IMR-90 (cell line): ENCODE results near the gene MAPK10. TPM values are rescaled to one million over a fixed set of nuclear protein-coding genes. Genes with fewer than 3 reads are reported as not detected.

Experiments used
- ATAC-seq: fragments of 200-7000 bp; cut with Tn5 transposase; 2 replicates; pipeline ENCODE4 v1.9.1; 2020; ENCODE audit warnings: low read depth, mild to moderate bottlenecking, moderate library complexity
- BruUV-seq: library from RNA; stranded (reverse); fragments of 400-500 nt; replicated peaks from 2 replicates; lab custom pipeline; 2021; lab: Mats Ljungman, UMichigan
- CTCF ChIA-PET: fragments of 300-600 bp; formaldehyde crosslinking; extraction: SDS; loops from one replicate; lab custom pipeline; 2021; ENCODE audit warnings: antibody characterized with exemption; lab: Yijun Ruan, JAX
- POLR2A ChIA-PET: fragments of 300-600 bp; sonication (Branson Sonifier 250); formaldehyde crosslinking; loops from one replicate; lab custom pipeline; 2022; ENCODE audit warnings: antibody characterized with exemption; ENCODE audit not compliant: unreplicated experiment; lab: Charles Lee
- DNase-seq: peaks from one replicate; pipeline ENCODE4 v3.0.0; 2013
- H2AFZ ChIP-seq: replicated peaks from 2 replicates; pipeline ENCODE3; 2013; ENCODE audit warnings: low read length, mild to moderate bottlenecking; ENCODE audit not compliant: poor library complexity
- H2AK5ac ChIP-seq: 2 replicates; pipeline ENCODE4 v1.6.1; 2013; ENCODE audit warnings: low read depth, low read length, inconsistent platforms
- H2AK9ac ChIP-seq: replicated peaks from 2 replicates; pipeline ENCODE3; 2013; ENCODE audit warnings: mild to moderate bottlenecking, low read depth, low read length, moderate library complexity; ENCODE audit not compliant: poor library complexity
- H2BK120ac ChIP-seq: 2 replicates; pipeline ENCODE4 v1.6.1; 2013; ENCODE audit warnings: low read depth, low read length, inconsistent platforms
- H2BK15ac ChIP-seq: 3 replicates; pipeline ENCODE4 v1.6.1; 2013; ENCODE audit warnings: low read depth, low read length, inconsistent platforms
- H2BK20ac ChIP-seq: 2 replicates; pipeline ENCODE4 v1.6.1; 2013; ENCODE audit warnings: low read depth, mild to moderate bottlenecking, inconsistent platforms, low read length, moderate library complexity
- H2BK5ac ChIP-seq: 2 replicates; pipeline ENCODE4 v1.6.1; 2013; ENCODE audit warnings: mild to moderate bottlenecking, low read depth, low read length, inconsistent platforms; ENCODE audit not compliant: poor library complexity, severe bottlenecking
- H3K14ac ChIP-seq: replicated peaks from 2 replicates; pipeline ENCODE4 v1.6.1; 2013; ENCODE audit warnings: low read depth, low read length, inconsistent platforms
- H3K18ac ChIP-seq: 2 replicates; pipeline ENCODE4 v1.6.1; 2013; ENCODE audit warnings: low read depth, low read length, control low read depth
- H3K23ac ChIP-seq: 2 replicates; pipeline ENCODE4 v1.6.1; 2013; ENCODE audit warnings: low read depth, low read length, inconsistent platforms
- H3K27ac ChIP-seq: 2 replicates; pipeline ENCODE4 v1.5.1; 2013; ENCODE audit warnings: mild to moderate bottlenecking, control low read depth, low read length; ENCODE audit not compliant: insufficient read depth
- H3K27me3 ChIP-seq: 2 replicates; pipeline ENCODE4 v1.6.1; 2013; ENCODE audit warnings: low read length; ENCODE audit not compliant: control insufficient read depth, insufficient read depth
- H3K36me3 ChIP-seq: 2 replicates; pipeline ENCODE4 v1.6.1; 2013; ENCODE audit warnings: low read length, mixed read lengths; ENCODE audit not compliant: control insufficient read depth, insufficient read depth
- H3K4ac ChIP-seq: 2 replicates; pipeline ENCODE4 v1.6.1; 2013; ENCODE audit warnings: low read depth, low read length, inconsistent platforms
- H3K4me1 ChIP-seq: 2 replicates; pipeline ENCODE4 v1.6.1; 2013; ENCODE audit warnings: low read length, mixed read lengths; ENCODE audit not compliant: control insufficient read depth, insufficient read depth
- H3K4me2 ChIP-seq: 2 replicates; pipeline ENCODE4 v1.6.1; 2013; ENCODE audit warnings: low read depth, mild to moderate bottlenecking, control low read depth, low read length, moderate library complexity
- H3K4me3 ChIP-seq: 2 replicates; pipeline ENCODE4 v1.5.1; 2013; ENCODE audit warnings: low read depth, mild to moderate bottlenecking, control low read depth, low read length, moderate library complexity; ENCODE audit not compliant: insufficient read depth
- H3K56ac ChIP-seq: 2 replicates; pipeline ENCODE4 v1.6.1; 2013; ENCODE audit warnings: low read length, inconsistent platforms; ENCODE audit not compliant: insufficient read depth; ENCODE audit errors: extremely low read depth
- H3K79me1 ChIP-seq, 2 experiments: 2 replicates each; pipeline ENCODE4 v1.6.1; 2013; ENCODE audit warnings: low read length in 2 of 2, inconsistent platforms in 1 of 2, low read depth in 1 of 2
- H3K9ac ChIP-seq: 2 replicates; pipeline ENCODE4 v1.6.1; 2013; ENCODE audit warnings: low read depth, low read length, control low read depth
- H3K9me1 ChIP-seq: 2 replicates; pipeline ENCODE4 v1.6.1; 2013; ENCODE audit warnings: low read length, inconsistent platforms; ENCODE audit not compliant: insufficient read depth
- H3K9me3 ChIP-seq: 2 replicates; pipeline ENCODE4 v1.6.1; 2013; ENCODE audit warnings: low read length; ENCODE audit not compliant: control insufficient read depth, insufficient read depth
- H4K20me1 ChIP-seq: 2 replicates; pipeline ENCODE4 v1.6.1; 2013; ENCODE audit warnings: low read length, inconsistent platforms; ENCODE audit not compliant: insufficient read depth
- H4K5ac ChIP-seq: 2 replicates; pipeline ENCODE4 v1.6.1; 2013; ENCODE audit warnings: mild to moderate bottlenecking, low read depth, low read length, control low read depth
- H4K8ac ChIP-seq, 2 experiments: 2 replicates each; pipeline ENCODE4 v1.6.1; 2013; ENCODE audit warnings: low read depth in 2 of 2, low read length in 2 of 2, control low read depth in 1 of 2, inconsistent platforms in 1 of 2
- H4K91ac ChIP-seq: 2 replicates; pipeline ENCODE4 v1.6.1; 2013; ENCODE audit warnings: low read depth, low read length, inconsistent platforms; ENCODE audit not compliant: insufficient read depth
- POLR2A ChIP-seq: IDR thresholded peaks from 2 replicates; pipeline ENCODE4 v1.6.1; 2012; ENCODE audit warnings: mild to moderate bottlenecking, low read depth, low read length
- WGBS, 2 experiments: methylation state at CpG; one replicate each; pipeline versions ENCODE4 v1.1.5 to v1.1.7; 2013; ENCODE audit warnings: missing lambda C conversion rate in 2 of 2; ENCODE audit not compliant: insufficient read length in 1 of 2; ENCODE audit errors: extremely low coverage in 2 of 2; 5-methylcytosine and 5-hydroxymethylcytosine counted together
- dilution Hi-C: fragments of 300-500 bp; cut with HindIII; formaldehyde crosslinking; loops from one replicate; pipeline ENCODE4 v1.14.3; 2018; ENCODE audit warnings: low sequenced_read_pairs; ENCODE audit not compliant: unreplicated experiment
- in situ Hi-C: fragments of 300-500 bp; cut with MboI; formaldehyde crosslinking; loops from 3 replicates; pipeline ENCODE4 v1.14.3; 2019; ENCODE audit warnings: low sequenced_read_pairs, inconsistent platforms, mixed read lengths
- intact Hi-C: fragments of 100-400 bp; cut with micrococcal nuclease; formaldehyde crosslinking; loops from 2 replicates; pipeline ENCODE4 v1.10.0; 2022
- polyA plus RNA-seq, 3 experiments: library from polyadenylated mRNA; depleted of rRNA; stranded (reverse); fragments of >200 nt; gene quantifications; 2 replicates each; pipeline ENCODE4 v1.2.3, GENCODE V29; 2012; ENCODE audit warnings: low replicate concordance in 1 of 3
- total RNA-seq: library from RNA; depleted of rRNA; stranded (reverse); fragments of >200 nt; gene quantifications from 2 replicates; pipeline ENCODE4 v1.2.3, GENCODE V29; 2012

Gene MAPK10
- total and polyA plus RNA-seq, 2 of the 4 experiments (the other 2 are of a cell fraction) = 2.8 to 6.5 TPM

- DNase-seq (no peak), ATAC-seq (no peak)
- H2AK9ac ChIP-seq = no peak overlapping the region
- no peak overlapping the region for H3K56ac ChIP-seq
- H3K36me3 ChIP-seq = no peaks in the 10 kb centered on the region
- H3K27me3 ChIP-seq = no peaks in the 10 kb centered on the region
- no peak overlapping the region for H4K91ac ChIP-seq
- no peak overlapping the region for H2BK120ac ChIP-seq
- no peak overlapping the region for H3K23ac ChIP-seq
- H3K79me1 ChIP-seq = no peaks in the 10 kb centered on the region
- BruUV-seq = no TSS peak
- intact Hi-C loops (no loop called here), in situ Hi-C loops (no loop called here), dilution Hi-C loops (no loop called here)
- no peak overlapping the region for H3K27ac ChIP-seq
- H3K4me2 ChIP-seq = no peak overlapping the region
- no peaks in the 10 kb centered on the region for H4K20me1 ChIP-seq
- no peak overlapping the region for H3K4me3 ChIP-seq
- no peak overlapping the region for H3K9ac ChIP-seq
- no peak for TF ChIP-seq POLR2A
- H3K9me1 ChIP-seq = no peaks in the 10 kb centered on the region
- WGBS, 2 experiments = no CpG with 5 or more reads among the region's 2 CpGs
- no peak overlapping the region for H3K4ac ChIP-seq
- no peak overlapping the region for H2BK20ac ChIP-seq
- no peak overlapping the region for H3K14ac ChIP-seq
- H2BK5ac ChIP-seq = no peak overlapping the region
- POLR2A ChIA-PET = no interaction called here
- H3K9me3 ChIP-seq = no peaks in the 10 kb centered on the region
- no peaks in the 10 kb centered on the region for H3K4me1 ChIP-seq
- H4K8ac ChIP-seq = no peak overlapping the region
- H2BK15ac ChIP-seq = no peak overlapping the region
- H2AK5ac ChIP-seq = no peak overlapping the region
- H2AFZ ChIP-seq = no peak overlapping the region
- CTCF ChIA-PET = no interaction called here
- no peak overlapping the region for H3K18ac ChIP-seq
- H4K5ac ChIP-seq = no peak overlapping the region
Observed at GRCh38 chr4:86249074-86249473, 110.8 kb downstream of the MAPK10 start.
